Mucosa of descending colon (tissue), 3 donors: ENCODE results near the gene SPTBN1. TPM values are rescaled to one million over a fixed set of nuclear protein-coding genes. Genes with fewer than 3 reads are reported as not detected.

Experiments used
- ATAC-seq: fragments of 200-7000 bp; cut with Tn5 transposase; one replicate; pipeline ENCODE4 v1.9.1; 2020; ENCODE audit warnings: mild to moderate bottlenecking, moderate library complexity
- DNase-seq, 3 donors: peaks; one replicate each; pipeline ENCODE4 v3.0.0-alpha.2; 2020
- H3K36me3 ChIP-seq: fragments of 200-600 bp; one replicate; pipeline ENCODE4 v1.8.0; 2021; ENCODE audit warnings: low read depth, mild to moderate bottlenecking
- H3K4me1 ChIP-seq: fragments of 200-600 bp; one replicate; pipeline ENCODE4 v1.8.0; 2021; ENCODE audit warnings: low read depth, mild to moderate bottlenecking
- H3K4me3 ChIP-seq: fragments of 200-600 bp; one replicate; pipeline ENCODE4 v1.8.0; 2021; ENCODE audit warnings: mild to moderate bottlenecking
- H3K9me3 ChIP-seq: fragments of 200-600 bp; one replicate; pipeline ENCODE4 v1.8.0; 2021; ENCODE audit warnings: mild to moderate bottlenecking
- CTCF ChIP-seq: fragments of 200-600 bp; IDR thresholded peaks from one replicate; pipeline ENCODE4 v1.8.0; 2022; ENCODE audit warnings: antibody characterized with exemption, mild to moderate bottlenecking
- intact Hi-C, 2 donors: fragments of 100-400 bp; cut with DNase I in 1 of 2; cut with micrococcal nuclease in 1 of 2; formaldehyde crosslinking; loops; one replicate each; pipeline versions ENCODE4 v1.11.0 to v1.11.1; 2022; cut with DNase I, micrococcal nuclease
- total RNA-seq, 3 donors: library from RNA; stranded (reverse); fragmentation: NEBNext Ultra II Directional in 2 of 3; extraction: Animal tissue kit (Norgen Biotek cat#: 25700) in 2 of 3; gene quantifications; one replicate each; pipeline versions ENCODE4 v1.2.1 to v1.2.4, GENCODE V29; 2021 to 2023
- donor health status: DM: no; HTN: no; CAD: no; lungs with moderate emphysema.
- donor health status: DM: no; HTN: no; CAD: no.
- donor health status: DM: no; HTN: yes; CAD: no.

The SPTBN1 gene
- total RNA-seq, 3 donors from 2014 or later = 237 to 396 (median 392) TPM

GRCh38 chr2:54434711-54435110 is 21.4 kb upstream of the SPTBN1 start:
- ATAC-seq = no peak
- TF ChIP-seq CTCF = no peak
- no peak for DNase-seq
- Histone ChIP-seq H3K4me3 (no peak overlapping the region), H3K4me1 (no peaks in the 10 kb centered on the region), H3K9me3 (no peaks in the 10 kb centered on the region), H3K36me3 (no peaks in the 10 kb centered on the region)
- intact Hi-C loops = no loop called here

DNA sequence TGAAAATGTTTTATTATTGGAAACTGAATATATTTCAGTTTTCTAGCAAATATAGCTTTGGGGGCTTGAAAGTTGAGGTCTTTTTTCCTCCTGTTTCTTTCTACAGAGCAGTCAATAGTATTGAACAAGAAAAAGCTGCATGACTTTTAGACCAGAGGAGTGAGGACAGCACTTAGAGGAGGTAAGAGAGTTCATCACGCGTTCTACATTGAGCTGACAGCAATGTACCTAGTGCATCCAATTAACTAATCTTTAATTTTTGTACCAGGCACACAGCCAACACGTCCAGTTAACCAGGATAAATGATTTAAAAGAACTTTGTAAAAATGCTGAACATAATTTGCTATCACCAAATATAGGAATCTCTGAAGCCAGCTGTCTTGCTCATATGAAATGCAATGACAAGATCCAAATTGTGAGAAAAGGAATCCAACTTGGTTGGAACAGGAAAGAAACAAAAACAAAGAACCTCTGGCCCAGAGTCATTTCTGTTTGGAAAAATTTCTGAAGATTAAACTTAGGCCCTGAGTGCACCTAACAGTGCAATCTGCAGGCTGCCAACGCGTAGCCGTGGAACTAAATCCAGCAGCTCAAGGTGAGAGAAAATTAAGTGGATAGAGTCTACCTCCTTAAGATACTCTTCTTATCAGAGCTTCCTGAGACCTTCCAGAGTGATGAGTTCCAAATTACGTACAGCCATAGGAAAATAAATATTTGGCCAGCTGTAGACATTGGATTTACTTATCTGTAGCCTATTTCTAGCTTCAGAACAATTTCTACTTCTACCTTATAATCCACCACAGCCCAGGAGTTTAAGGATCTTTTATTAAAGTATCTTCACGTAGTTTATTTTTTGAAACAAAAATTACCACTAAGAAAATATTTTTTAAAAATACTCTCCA is 20.6 kb upstream of the SPTBN1 start:
- Histone ChIP-seq H3K4me1 (no peaks in the 10 kb centered on the region), H3K36me3 (no peaks in the 10 kb centered on the region), H3K9me3 (no peaks in the 10 kb centered on the region), H3K4me3 (no peak overlapping the region)
- no peak for ATAC-seq
- no peak for DNase-seq
- TF ChIP-seq CTCF = no peak
- intact Hi-C loops = no loop called here

- Histone ChIP-seq H3K4me3 (no peak overlapping the region), H3K4me1 (no peaks in the 10 kb centered on the region), H3K36me3 (no peaks in the 10 kb centered on the region), H3K9me3 (no peaks in the 10 kb centered on the region)
- DNase-seq (no peak), ATAC-seq (no peak)
- intact Hi-C loops = no loop called here
- TF ChIP-seq CTCF = no peak
These were observed 18.5 kb upstream of the SPTBN1 start for GRCh38 chr2:54437588-54437987.

GRCh38 chr2:54438271-54438670 is 17.9 kb upstream of the SPTBN1 start:
- Histone ChIP-seq H3K4me3 (no peak overlapping the region), H3K36me3 (no peaks in the 10 kb centered on the region), H3K9me3 (no peaks in the 10 kb centered on the region), H3K4me1 (no peaks in the 10 kb centered on the region)
- no peak for ATAC-seq
- no peak for TF ChIP-seq CTCF
- intact Hi-C loops = no loop called here
- no peak for DNase-seq

DNA sequence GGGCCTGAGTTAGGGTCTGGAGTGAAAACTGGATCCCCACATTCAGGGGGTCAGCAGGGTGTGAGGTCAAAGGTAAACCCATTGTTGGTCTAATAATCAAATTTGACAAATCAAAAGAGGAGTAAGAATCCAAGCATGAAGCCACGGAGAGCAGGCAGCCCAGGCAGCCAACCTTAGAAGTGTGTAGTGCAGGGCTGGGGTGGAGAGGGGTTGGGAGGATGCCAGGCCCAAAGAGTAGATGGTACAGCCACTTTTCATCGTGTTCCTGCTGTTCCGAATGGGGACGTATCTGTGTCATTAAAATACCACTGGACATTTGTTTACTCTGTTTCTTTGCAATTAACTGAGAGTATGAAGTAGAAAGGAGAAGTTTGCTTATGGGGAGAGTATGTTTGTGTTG is 16.5 kb upstream of the SPTBN1 start:
- Histone ChIP-seq H3K9me3 (no peaks in the 10 kb centered on the region), H3K4me1 (no peaks in the 10 kb centered on the region), H3K36me3 (no peaks in the 10 kb centered on the region), H3K4me3 (no peak overlapping the region)
- ATAC-seq (no peak), DNase-seq (no peak)
- no peak for TF ChIP-seq CTCF
- intact Hi-C loops = no loop called here
